Measurements from ENCODE around the gene HSPA9.

- no peak for TF ChIP-seq EZH2 (IDR thresholded peaks at IDR 0.05; ENCODE audit: borderline replicate concordance, low read depth, low read length)
- no peak for TF ChIP-seq ZBTB40 (IDR thresholded peaks at IDR 0.05)
- no peak for TF ChIP-seq ZBTB40 (CRISPR knock-in tag; IDR thresholded peaks at IDR 0.05)
- TF ChIP-seq RUNX1 (IDR thresholded peaks at IDR 0.05; ENCODE audit: low read depth), result no peak
- TF ChIP-seq ZNF23 (CRISPR knock-in tag; IDR thresholded peaks at IDR 0.05), result no peak
Observed at GRCh38 chr5:138517437-138517836, 57.8 kb downstream of the HSPA9 start.

Data from K562 (cell line).